Measurements from ENCODE around the gene OR5AU1.
"Not testable (repeated sequence)": the region's sequence is repeated elsewhere in the genome, so short reads cannot be mapped to it uniquely, and the experiment has no call there.

DNA sequence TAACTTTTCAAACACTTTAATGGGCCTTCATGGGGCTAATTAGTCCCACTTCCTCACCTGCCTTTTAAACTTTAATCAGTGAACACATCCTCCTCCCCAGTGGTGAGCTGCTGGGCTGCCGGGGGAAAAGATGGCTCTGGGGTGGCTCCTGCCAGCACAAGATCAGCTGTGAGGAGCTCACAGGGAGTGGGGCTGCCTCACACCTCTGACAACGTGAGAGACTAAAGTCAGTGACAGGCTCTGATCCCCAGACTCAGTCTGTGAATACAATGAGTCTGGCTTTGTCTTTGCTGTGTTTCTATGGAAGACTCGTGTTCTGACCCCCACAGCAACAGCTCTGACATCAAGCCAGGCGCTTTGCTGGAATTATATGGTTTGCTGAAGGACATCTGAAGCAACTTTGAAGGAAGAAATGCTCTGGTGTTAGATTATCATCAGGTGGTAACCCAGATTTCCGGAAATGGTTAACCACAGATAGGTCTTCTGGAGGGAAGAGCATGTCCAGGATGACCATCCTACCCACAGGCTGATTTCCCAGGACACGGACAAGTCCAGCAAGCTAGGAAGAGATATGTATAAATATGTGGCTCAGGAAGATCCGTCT lies 9.2 kb upstream of the OR5AU1 start:
- TF ChIP-seq POLR2A (IDR thresholded peaks at IDR 0.05), result not testable (repeated sequence)
- TF ChIP-seq, protein P1, sequence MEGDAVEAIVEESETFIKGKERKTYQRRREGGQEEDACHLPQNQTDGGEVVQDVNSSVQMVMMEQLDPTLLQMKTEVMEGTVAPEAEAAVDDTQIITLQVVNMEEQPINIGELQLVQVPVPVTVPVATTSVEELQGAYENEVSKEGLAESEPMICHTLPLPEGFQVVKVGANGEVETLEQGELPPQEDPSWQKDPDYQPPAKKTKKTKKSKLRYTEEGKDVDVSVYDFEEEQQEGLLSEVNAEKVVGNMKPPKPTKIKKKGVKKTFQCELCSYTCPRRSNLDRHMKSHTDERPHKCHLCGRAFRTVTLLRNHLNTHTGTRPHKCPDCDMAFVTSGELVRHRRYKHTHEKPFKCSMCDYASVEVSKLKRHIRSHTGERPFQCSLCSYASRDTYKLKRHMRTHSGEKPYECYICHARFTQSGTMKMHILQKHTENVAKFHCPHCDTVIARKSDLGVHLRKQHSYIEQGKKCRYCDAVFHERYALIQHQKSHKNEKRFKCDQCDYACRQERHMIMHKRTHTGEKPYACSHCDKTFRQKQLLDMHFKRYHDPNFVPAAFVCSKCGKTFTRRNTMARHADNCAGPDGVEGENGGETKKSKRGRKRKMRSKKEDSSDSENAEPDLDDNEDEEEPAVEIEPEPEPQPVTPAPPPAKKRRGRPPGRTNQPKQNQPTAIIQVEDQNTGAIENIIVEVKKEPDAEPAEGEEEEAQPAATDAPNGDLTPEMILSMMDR (IDR thresholded peaks at IDR 0.05), result not testable (repeated sequence)
